Measurements from ENCODE around the gene GABRG3.
"Not testable (repeated sequence)": the region's sequence is repeated elsewhere in the genome, so short reads cannot be mapped to it uniquely, and the experiment has no call there.

Gene GABRG3

DNA sequence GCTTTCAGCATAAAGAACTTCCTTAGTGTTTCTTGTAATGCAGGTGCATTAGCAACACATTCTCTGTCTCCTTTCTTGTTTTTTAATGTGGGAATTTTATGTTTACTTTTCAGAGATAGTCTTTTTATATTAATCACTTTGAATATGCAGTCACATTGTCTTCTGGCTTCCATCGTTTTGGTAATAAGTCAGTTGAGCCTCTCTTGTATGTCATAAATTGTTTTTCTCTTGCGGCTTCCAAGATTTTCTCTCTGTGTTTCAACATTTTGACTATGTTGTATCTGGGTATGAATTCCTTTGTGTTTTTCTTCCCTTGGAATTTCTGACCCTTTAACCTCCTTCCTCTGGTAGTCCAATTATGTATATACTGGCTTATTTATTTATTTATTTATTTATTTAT is 25.3 kb downstream of the GABRG3 start:
- Histone ChIP-seq H3K9me3 (ENCODE audit: control insufficient read depth, insufficient read depth, low read length) (0 out of 2 replicates have a peak, but pooled peaks cover 9% of the 10 kb centered on the region), H3K36me3 (ENCODE audit: control insufficient read depth, insufficient read depth, low read length) (no peaks in the 10 kb centered on the region), H3K27me3 (ENCODE audit: control insufficient read depth, insufficient read depth, low read length) (no peaks in the 10 kb centered on the region), H3K27ac (ENCODE audit: low read depth, low read length) (no peak overlapping the region), H3K4me3 (ENCODE audit: low read depth, low read length) (no peak overlapping the region), H3K4me1 (ENCODE audit: control insufficient read depth, insufficient read depth, low read length) (no peaks in the 10 kb centered on the region), H3K9ac (ENCODE audit: low read depth, low read length) (no peak overlapping the region)

DNA sequence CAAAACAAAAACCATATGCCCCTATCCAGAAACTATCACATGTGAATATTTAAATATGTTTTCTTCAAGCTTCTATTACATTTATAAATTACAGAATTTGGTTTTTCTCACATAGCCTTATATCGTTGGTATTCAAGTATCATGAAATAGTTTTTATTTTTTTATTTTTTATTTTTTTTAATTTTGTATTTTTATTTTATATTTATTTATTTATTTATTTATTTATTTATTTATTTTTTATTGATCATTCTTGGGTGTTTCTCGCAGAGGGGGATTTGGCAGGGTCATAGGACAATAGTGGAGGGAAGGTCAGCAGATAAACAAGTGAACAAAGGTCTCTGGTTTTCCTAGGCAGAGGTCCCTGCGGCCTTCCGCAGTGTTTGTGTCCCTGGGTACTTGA is 32.0 kb downstream of the GABRG3 start:
- H3K4me1 ChIP-seq (ENCODE audit: control insufficient read depth, insufficient read depth, low read length); H3K27ac ChIP-seq (ENCODE audit: low read depth, low read length); H3K4me3 ChIP-seq (ENCODE audit: low read depth, low read length); H3K36me3 ChIP-seq (ENCODE audit: control insufficient read depth, insufficient read depth, low read length); H3K9ac ChIP-seq (ENCODE audit: low read depth, low read length); H3K27me3 ChIP-seq (ENCODE audit: control insufficient read depth, insufficient read depth, low read length): not testable (repeated sequence)
- peaks cover 10% of the 10 kb centered on the region; the same call in 1 of the 2 replicates for H3K9me3 ChIP-seq (ENCODE audit: control insufficient read depth, insufficient read depth, low read length)

DNA sequence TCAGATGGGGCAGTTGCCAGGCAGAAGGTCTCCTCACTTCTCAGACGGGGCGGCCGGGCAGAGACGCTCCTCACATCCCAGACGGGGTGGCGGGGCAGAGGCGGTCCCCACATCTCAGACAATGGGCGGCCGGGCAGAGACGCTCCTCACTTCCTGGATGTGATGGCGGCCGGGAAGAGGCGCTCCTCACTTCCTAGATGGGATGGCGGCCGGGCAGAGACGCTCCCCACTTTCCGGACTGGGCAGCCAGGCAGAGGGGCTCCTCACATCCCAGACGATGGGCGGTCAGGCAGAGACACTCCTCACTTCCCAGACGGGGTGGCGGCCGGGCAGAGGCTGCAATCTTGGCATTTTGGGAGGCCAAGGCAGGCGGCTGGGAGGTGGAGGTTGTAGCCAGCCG is 33.2 kb downstream of the GABRG3 start:
- not testable (repeated sequence) for H3K27ac ChIP-seq (ENCODE audit: low read depth, low read length); H3K36me3 ChIP-seq (ENCODE audit: control insufficient read depth, insufficient read depth, low read length); H3K27me3 ChIP-seq (ENCODE audit: control insufficient read depth, insufficient read depth, low read length); H3K4me1 ChIP-seq (ENCODE audit: control insufficient read depth, insufficient read depth, low read length); H3K4me3 ChIP-seq (ENCODE audit: low read depth, low read length); H3K9ac ChIP-seq (ENCODE audit: low read depth, low read length); H3K9me3 ChIP-seq (ENCODE audit: control insufficient read depth, insufficient read depth, low read length)

DNA sequence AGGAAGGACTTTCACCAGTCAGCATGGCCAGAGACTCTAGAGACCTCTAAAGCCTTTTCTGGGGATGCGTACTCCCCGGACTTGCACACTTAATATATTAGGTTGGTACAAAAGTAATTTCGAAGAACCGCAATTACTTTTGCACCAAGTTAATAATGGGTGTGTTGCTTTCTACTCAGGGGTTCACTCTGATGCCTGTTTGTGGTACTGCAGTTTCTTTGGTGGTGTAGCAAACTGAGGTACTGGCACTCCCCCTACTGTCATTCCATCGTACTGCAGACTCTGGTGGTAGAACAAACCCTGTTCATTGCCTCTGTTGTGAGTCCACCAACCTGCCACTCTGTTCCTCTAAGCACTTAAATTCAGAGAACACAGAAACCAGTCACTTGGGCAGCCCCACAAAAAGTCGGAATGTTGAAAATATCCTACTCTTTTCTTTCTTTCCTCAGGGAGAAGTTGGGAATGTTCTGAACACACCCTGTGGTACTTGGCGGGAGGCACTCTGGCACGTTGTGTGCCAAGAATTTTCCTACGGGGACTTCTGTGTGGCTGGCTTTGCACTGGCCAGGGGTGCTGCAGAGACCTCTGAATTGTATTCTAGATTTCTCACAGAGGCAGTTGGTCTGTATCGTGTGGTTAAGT is 46.3 kb downstream of the GABRG3 start:
- no peak overlapping the region for H3K4me3 ChIP-seq (ENCODE audit: low read depth, low read length)
- H3K9ac ChIP-seq (ENCODE audit: low read depth, low read length): no peak overlapping the region
- H3K9me3 ChIP-seq (ENCODE audit: control insufficient read depth, insufficient read depth, low read length): no peaks in the 10 kb centered on the region
- H3K36me3 ChIP-seq (ENCODE audit: control insufficient read depth, insufficient read depth, low read length): no peaks in the 10 kb centered on the region
- no peaks in the 10 kb centered on the region for H3K27me3 ChIP-seq (ENCODE audit: control insufficient read depth, insufficient read depth, low read length)
- no peak overlapping the region for H3K27ac ChIP-seq (ENCODE audit: low read depth, low read length)
- H3K4me1 ChIP-seq (ENCODE audit: control insufficient read depth, insufficient read depth, low read length): no peaks in the 10 kb centered on the region

DNA sequence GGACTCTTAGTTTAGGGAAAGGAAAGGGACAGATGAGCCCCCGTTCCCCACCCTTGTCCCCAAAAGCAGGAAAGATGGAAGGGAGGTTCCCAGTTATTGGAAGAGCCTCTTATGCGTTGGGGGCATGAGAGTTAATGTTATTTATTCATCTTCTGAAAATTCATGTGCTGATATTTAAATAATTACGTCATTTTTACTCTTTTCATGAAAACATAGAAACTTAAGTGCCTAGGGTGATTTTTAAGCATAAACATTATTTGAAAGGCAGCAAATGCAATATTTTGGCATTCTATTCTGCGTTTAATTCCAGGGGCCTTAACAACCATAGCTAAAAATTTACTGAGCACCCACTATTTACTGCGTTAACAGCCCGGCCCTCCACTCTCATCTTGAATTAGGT is 48.7 kb downstream of the GABRG3 start:
- no peak overlapping the region for H3K9ac ChIP-seq (ENCODE audit: low read depth, low read length)
- no peak overlapping the region for H3K4me3 ChIP-seq (ENCODE audit: low read depth, low read length)
- H3K36me3 ChIP-seq (ENCODE audit: control insufficient read depth, insufficient read depth, low read length): no peaks in the 10 kb centered on the region
- H3K9me3 ChIP-seq (ENCODE audit: control insufficient read depth, insufficient read depth, low read length): no peaks in the 10 kb centered on the region
- no peaks in the 10 kb centered on the region for H3K4me1 ChIP-seq (ENCODE audit: control insufficient read depth, insufficient read depth, low read length)
- no peaks in the 10 kb centered on the region for H3K27me3 ChIP-seq (ENCODE audit: control insufficient read depth, insufficient read depth, low read length)
- no peak overlapping the region for H3K27ac ChIP-seq (ENCODE audit: low read depth, low read length)

DNA sequence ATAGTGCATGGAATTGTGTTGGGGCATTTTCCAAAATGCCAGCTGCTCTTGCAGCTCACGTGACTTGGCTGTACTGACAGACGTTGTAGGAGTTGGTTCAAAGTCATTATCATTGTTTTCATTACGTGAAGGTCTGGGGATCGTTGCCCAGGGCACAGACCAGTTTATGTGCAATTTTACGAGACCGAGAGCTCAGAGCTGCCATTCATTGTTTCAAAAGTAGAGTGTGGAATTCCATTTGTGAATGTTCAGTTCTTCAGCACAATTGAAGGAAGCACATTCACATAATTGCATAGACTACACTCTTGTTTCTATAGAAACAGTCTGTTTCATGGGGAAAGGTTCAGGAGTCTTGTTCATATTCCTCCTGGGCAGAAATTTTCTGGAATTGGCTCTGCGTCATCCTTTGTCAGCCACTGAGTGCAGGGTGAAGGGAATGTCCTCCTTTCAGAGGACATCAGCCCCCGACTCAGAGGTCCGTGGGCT is 54.5 kb downstream of the GABRG3 start:
- no peaks in the 10 kb centered on the region for H3K36me3 ChIP-seq (ENCODE audit: control insufficient read depth, insufficient read depth, low read length)
- peaks cover 12% of the 10 kb centered on the region for H3K4me1 ChIP-seq (ENCODE audit: control insufficient read depth, insufficient read depth, low read length)
- H3K27me3 ChIP-seq (ENCODE audit: control insufficient read depth, insufficient read depth, low read length): no peaks in the 10 kb centered on the region
- no peak overlapping the region for H3K27ac ChIP-seq (ENCODE audit: low read depth, low read length)
- H3K9me3 ChIP-seq (ENCODE audit: control insufficient read depth, insufficient read depth, low read length): no peaks in the 10 kb centered on the region
- H3K9ac ChIP-seq (ENCODE audit: low read depth, low read length): no peak overlapping the region
- H3K4me3 ChIP-seq (ENCODE audit: low read depth, low read length): no peak overlapping the region

DNA sequence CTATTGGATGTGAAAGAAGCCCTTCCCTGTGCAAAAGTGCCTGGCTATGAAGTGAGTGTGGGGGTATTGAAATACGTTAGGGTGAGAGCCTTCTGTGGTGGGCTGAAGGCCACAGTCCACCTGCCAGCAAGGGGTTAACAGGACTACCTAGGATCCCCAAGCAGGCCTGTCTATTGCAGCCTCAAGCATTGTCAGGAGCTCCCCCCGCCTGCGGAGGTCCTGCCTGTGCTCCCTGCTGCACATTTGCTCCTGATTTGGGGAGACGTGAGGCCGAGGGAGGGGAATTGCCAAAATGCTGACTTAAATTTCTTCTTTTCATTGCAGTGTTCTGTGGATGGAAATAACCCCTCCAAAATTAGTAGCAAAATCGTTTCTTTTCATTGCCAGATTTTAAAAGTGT is 56.2 kb downstream of the GABRG3 start:
- no peaks in the 10 kb centered on the region for H3K9me3 ChIP-seq (ENCODE audit: control insufficient read depth, insufficient read depth, low read length)
- H3K4me1 ChIP-seq (ENCODE audit: control insufficient read depth, insufficient read depth, low read length): peaks cover 12% of the 10 kb centered on the region
- H3K27ac ChIP-seq (ENCODE audit: low read depth, low read length): no peak overlapping the region
- H3K27me3 ChIP-seq (ENCODE audit: control insufficient read depth, insufficient read depth, low read length): no peaks in the 10 kb centered on the region
- no peak overlapping the region for H3K9ac ChIP-seq (ENCODE audit: low read depth, low read length)
- H3K4me3 ChIP-seq (ENCODE audit: low read depth, low read length): no peak overlapping the region
- H3K36me3 ChIP-seq (ENCODE audit: control insufficient read depth, insufficient read depth, low read length): no peaks in the 10 kb centered on the region

DNA sequence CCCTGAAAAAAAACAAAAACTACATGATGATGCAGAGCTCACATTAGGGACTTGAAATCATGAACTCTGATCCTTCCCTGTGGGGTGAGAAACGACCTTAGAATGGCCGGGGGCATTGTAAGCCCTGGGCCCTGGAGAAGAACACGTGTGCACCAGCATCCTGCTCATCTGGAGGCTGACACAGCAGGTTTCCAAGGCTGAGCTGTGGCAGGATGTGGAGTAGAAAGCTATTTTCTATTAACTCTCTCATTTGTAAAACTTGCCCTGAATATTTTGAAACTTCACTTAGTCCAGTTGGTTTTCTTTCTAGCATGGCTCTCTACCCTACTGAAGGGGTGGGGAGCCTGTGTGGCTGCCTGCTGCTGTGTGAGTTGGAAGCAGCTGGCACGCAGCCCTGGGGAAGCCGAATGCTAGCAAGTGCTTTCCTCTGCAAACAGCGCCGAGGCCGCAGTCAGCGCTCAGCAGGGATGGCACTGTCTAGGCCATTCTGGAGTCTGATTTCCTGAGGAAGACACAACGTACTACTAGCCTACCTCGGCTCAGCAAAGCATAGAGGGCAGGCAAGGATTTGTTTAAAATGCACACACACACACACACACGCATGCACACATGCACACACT is 58.0 kb downstream of the GABRG3 start:
- Histone ChIP-seq H3K4me3 (ENCODE audit: low read depth, low read length) (no peak overlapping the region), H3K9ac (ENCODE audit: low read depth, low read length) (no peak overlapping the region), H3K27ac (ENCODE audit: low read depth, low read length) (no peak overlapping the region), H3K36me3 (ENCODE audit: control insufficient read depth, insufficient read depth, low read length) (no peaks in the 10 kb centered on the region), H3K27me3 (ENCODE audit: control insufficient read depth, insufficient read depth, low read length) (no peaks in the 10 kb centered on the region), H3K9me3 (ENCODE audit: control insufficient read depth, insufficient read depth, low read length) (no peaks in the 10 kb centered on the region), H3K4me1 (ENCODE audit: control insufficient read depth, insufficient read depth, low read length) (peaks cover 12% of the 10 kb centered on the region)

DNA sequence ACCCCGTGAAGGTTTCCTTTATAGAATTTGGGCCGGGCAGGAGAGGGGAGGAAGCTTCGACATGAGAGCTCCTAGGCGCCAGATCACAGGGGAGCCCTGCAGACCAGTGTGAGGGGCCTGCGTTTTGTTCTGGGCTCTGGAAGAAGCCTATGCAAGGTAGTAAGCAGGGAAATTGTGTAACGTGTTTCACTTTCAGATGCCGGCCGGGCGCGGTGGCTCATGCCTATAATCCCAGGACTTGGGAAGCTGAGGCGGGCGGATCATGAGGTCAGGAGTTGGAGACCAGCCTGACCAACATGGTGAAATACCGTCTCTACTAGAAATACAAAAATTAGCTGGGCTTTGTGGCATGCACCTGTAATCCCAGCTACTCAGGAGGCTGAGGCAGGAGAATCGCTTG is 65.2 kb downstream of the GABRG3 start:
- Histone ChIP-seq H3K4me3 (ENCODE audit: low read depth, low read length) (no peak overlapping the region), H3K9me3 (ENCODE audit: control insufficient read depth, insufficient read depth, low read length) (no peaks in the 10 kb centered on the region)

DNA sequence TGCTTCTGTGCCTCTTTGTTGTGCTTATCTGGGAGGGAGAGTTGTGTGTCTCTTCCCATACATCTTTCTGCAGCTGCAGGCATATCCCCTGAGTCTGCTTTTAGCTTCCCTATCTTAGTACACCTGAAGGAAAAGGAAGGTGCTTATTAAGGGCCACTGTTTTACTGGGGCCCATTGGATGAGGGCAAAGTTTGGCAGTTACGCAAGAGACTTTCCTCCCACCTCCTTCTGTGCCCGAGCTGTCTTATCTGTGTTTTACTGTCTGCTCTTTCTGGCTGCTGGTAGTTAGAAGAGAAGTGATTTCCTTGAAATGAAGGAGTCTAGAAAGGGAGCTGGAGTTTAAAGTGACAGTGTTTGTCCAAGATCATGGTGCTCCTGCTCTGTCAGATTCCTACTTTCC is 66.5 kb downstream of the GABRG3 start:
- Histone ChIP-seq H3K4me3 (ENCODE audit: low read depth, low read length) (no peak overlapping the region), H3K27ac (ENCODE audit: low read depth, low read length) (no peak overlapping the region), H3K9me3 (ENCODE audit: control insufficient read depth, insufficient read depth, low read length) (no peaks in the 10 kb centered on the region), H3K27me3 (ENCODE audit: control insufficient read depth, insufficient read depth, low read length) (no peaks in the 10 kb centered on the region), H3K9ac (ENCODE audit: low read depth, low read length) (no peak overlapping the region), H3K4me1 (ENCODE audit: control insufficient read depth, insufficient read depth, low read length) (no peaks in the 10 kb centered on the region), H3K36me3 (ENCODE audit: control insufficient read depth, insufficient read depth, low read length) (no peaks in the 10 kb centered on the region)

More for the DNA sequence above, 65.2 kb downstream of the GABRG3 start:
- no peaks in the 10 kb centered on the region for H3K27me3 ChIP-seq (ENCODE audit: control insufficient read depth, insufficient read depth, low read length)
- no peak overlapping the region for H3K9ac ChIP-seq (ENCODE audit: low read depth, low read length)
- H3K36me3 ChIP-seq (ENCODE audit: control insufficient read depth, insufficient read depth, low read length): no peaks in the 10 kb centered on the region
- H3K27ac ChIP-seq (ENCODE audit: low read depth, low read length): no peak overlapping the region
- H3K4me1 ChIP-seq (ENCODE audit: control insufficient read depth, insufficient read depth, low read length): no peaks in the 10 kb centered on the region

DNA sequence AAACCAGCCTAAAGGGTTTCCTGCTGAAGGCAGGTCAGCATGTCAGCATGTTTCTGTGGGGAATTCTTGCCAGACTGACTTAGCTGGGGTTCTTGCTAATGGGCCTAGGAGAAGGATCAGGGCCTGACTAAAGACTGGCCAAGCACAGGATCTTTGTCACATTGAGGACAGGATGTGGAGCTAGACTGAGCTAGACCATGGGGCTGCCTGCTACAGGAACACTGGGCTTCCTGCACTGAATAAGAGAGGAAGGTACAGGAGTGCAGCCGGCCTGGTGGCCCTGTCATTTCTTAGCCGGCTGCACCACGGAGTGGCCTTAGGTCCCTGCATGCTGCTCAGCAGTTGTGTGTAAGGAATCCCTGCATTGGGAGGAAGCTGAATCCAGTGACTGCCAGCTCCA is 68.2 kb downstream of the GABRG3 start:
- Histone ChIP-seq H3K4me3 (ENCODE audit: low read depth, low read length) (no peak overlapping the region), H3K36me3 (ENCODE audit: control insufficient read depth, insufficient read depth, low read length) (no peaks in the 10 kb centered on the region), H3K27ac (ENCODE audit: low read depth, low read length) (no peak overlapping the region), H3K27me3 (ENCODE audit: control insufficient read depth, insufficient read depth, low read length) (no peaks in the 10 kb centered on the region), H3K4me1 (ENCODE audit: control insufficient read depth, insufficient read depth, low read length) (no peaks in the 10 kb centered on the region), H3K9ac (ENCODE audit: low read depth, low read length) (no peak overlapping the region), H3K9me3 (ENCODE audit: control insufficient read depth, insufficient read depth, low read length) (no peaks in the 10 kb centered on the region)

All from HUES48 (cell line).